Breast epithelium (tissue), 4 donors: Measurements from ENCODE around the gene IGF2BP2. TPM values are rescaled to one million over a fixed set of nuclear protein-coding genes. Genes with fewer than 3 reads are reported as not detected.

Experiments used
- DNase-seq, 2 donors: peaks; one replicate each; pipeline ENCODE4 v3.0.0-alpha.2; 2019; ENCODE audit warnings: low spot score in 2 of 2
- H3K27ac ChIP-seq, 2 donors: fragments of 200-600 bp; sonication (generic) in 1 of 2; one replicate each; pipeline ENCODE4 v1.5.1; 2016 to 2019; ENCODE audit warnings: mild to moderate bottlenecking in 1 of 2
- H3K27me3 ChIP-seq, 2 donors: fragments of 200-600 bp; sonication (generic) in 1 of 2; one replicate each; pipeline versions ENCODE4 v1.5.1 to v1.6.0; 2017 to 2019; ENCODE audit warnings: control low read depth in 1 of 2, mild to moderate bottlenecking in 1 of 2
- H3K36me3 ChIP-seq: fragments of 200-600 bp; one replicate; pipeline ENCODE4 v1.5.1; 2019
- H3K4me1 ChIP-seq, 2 donors: fragments of 200-600 bp; sonication (generic); one replicate each; pipeline ENCODE4 v1.5.1; 2016 to 2019; ENCODE audit warnings: control low read depth in 1 of 2
- H3K4me3 ChIP-seq, 3 donors: fragments of 200-600 bp; sonication (generic); 1 replicate in 2 of 3; 2 replicates in 1 of 3; pipeline ENCODE4 v1.5.1; 2016 to 2019; ENCODE audit warnings: mild to moderate bottlenecking in 3 of 3, moderate library complexity in 2 of 3
- H3K9me3 ChIP-seq, 2 donors: fragments of 200-600 bp; sonication (generic) in 1 of 2; one replicate each; pipeline ENCODE4 v1.5.1; 2016 to 2019; ENCODE audit warnings: control low read depth in 1 of 2
- POLR2A ChIP-seq: fragments of 450-650 bp; IDR thresholded peaks from one replicate; pipeline ENCODE4 v1.6.1; 2016; ENCODE audit warnings: antibody characterized with exemption, mild to moderate bottlenecking, moderate library complexity
- POLR2AphosphoS5 ChIP-seq, 3 donors: sonication (generic); formaldehyde crosslinking; IDR thresholded peaks; one replicate each; pipeline ENCODE4 v1.6.1; 2017; ENCODE audit warnings: antibody characterized with exemption in 3 of 3
- intact Hi-C: fragments of 100-400 bp; cut with DNase I; formaldehyde crosslinking; loops from one replicate; pipeline ENCODE4 v1.15.1; 2023; ENCODE audit warnings: low total_unique reads
- total RNA-seq, 3 donors: library from RNA; depleted of rRNA; stranded (reverse); fragments of >200 nt; gene quantifications; one replicate each; pipeline ENCODE4 v1.1.0, GENCODE V29; 2016
- TF ChIP-seq, protein P1 (sequence below), 3 donors: fragments of 450-650 bp; IDR thresholded peaks; one replicate each; pipeline ENCODE4 v1.5.1; 2016 to 2017; ENCODE audit warnings: antibody characterized with exemption in 3 of 3, mild to moderate bottlenecking in 3 of 3, moderate library complexity in 3 of 3

Gene IGF2BP2
- total RNA-seq, 3 donors from 2014 or later, result 4.9 to 27.5 (median 23.8) TPM

DNA sequence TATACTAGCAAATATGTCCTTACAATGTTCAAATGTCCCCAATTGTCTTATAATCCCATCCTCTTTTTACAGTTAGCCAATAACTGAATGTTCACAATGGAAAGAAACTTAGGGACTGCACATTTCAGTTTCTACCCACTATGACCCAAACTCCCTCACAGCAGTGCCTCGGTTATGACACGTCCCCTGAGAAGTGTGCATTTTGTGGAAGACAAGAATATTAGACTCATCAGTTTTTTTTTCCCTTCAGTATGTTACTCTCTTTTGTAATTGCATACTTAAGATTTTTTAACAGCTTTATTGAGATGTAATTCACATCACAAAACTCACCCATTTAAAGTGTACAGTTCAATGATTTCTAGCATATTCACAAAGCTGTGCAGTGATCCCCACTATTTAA, 64.8 kb downstream of the IGF2BP2 start:
- TF ChIP-seq POLR2A, result no peak
- TF ChIP-seq, protein P1, sequence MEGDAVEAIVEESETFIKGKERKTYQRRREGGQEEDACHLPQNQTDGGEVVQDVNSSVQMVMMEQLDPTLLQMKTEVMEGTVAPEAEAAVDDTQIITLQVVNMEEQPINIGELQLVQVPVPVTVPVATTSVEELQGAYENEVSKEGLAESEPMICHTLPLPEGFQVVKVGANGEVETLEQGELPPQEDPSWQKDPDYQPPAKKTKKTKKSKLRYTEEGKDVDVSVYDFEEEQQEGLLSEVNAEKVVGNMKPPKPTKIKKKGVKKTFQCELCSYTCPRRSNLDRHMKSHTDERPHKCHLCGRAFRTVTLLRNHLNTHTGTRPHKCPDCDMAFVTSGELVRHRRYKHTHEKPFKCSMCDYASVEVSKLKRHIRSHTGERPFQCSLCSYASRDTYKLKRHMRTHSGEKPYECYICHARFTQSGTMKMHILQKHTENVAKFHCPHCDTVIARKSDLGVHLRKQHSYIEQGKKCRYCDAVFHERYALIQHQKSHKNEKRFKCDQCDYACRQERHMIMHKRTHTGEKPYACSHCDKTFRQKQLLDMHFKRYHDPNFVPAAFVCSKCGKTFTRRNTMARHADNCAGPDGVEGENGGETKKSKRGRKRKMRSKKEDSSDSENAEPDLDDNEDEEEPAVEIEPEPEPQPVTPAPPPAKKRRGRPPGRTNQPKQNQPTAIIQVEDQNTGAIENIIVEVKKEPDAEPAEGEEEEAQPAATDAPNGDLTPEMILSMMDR (IDR thresholded peaks at IDR 0.05), result no peak
- no peak for TF ChIP-seq POLR2AphosphoS5 (IDR thresholded peaks at IDR 0.05)
- peak overlapping the region in 1 of 2 donors; percentile 14 for H3K27ac ChIP-seq
- H3K36me3 ChIP-seq, result no peaks in the 10 kb centered on the region
- H3K4me1 ChIP-seq, result no peaks in the 10 kb centered on the region
- intact Hi-C loops, result no loop called here
- DNase-seq, result no peak
- H3K27me3 ChIP-seq, result no peaks in the 10 kb centered on the region
- peak overlapping the region; percentile 2 to 43 (median 23) for H3K4me3 ChIP-seq
- peaks cover 0 to 4% of the 10 kb centered on the region in 2 donors for H3K9me3 ChIP-seq

DNA sequence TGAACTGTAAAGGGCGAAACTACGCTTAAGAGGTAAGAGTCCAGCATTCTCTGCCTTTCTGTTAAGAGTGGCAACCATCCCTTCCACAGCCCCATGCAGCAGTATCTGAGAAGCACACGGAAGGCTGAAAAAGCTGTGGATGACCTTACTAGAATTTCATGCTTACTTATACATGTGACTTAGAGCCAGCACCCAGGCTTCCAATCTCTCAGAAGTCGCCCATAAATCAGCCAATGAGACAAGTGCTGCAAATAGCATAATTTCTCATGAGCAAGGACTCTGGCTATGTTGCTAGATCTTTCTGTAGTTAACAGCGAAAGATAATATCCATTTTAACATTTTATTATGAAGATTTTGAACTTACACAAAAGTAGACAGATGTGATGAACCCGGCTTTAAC, 65.3 kb downstream of the IGF2BP2 start:
- no peak overlapping the region for H3K4me3 ChIP-seq
- peak overlapping the region; percentile 74 to 82 for H3K27ac ChIP-seq
- intact Hi-C loops, result no loop called here
- H3K9me3 ChIP-seq, result peaks cover 0 to 6% of the 10 kb centered on the region in 2 donors
- no peak for DNase-seq
- no peaks in the 10 kb centered on the region for H3K4me1 ChIP-seq
- no peaks in the 10 kb centered on the region for H3K36me3 ChIP-seq
- TF ChIP-seq POLR2AphosphoS5 (IDR thresholded peaks at IDR 0.05) (no peak), POLR2A (no peak)
- TF ChIP-seq, protein P1 (IDR thresholded peaks at IDR 0.05), result no peak
- H3K27me3 ChIP-seq, result no peaks in the 10 kb centered on the region

DNA sequence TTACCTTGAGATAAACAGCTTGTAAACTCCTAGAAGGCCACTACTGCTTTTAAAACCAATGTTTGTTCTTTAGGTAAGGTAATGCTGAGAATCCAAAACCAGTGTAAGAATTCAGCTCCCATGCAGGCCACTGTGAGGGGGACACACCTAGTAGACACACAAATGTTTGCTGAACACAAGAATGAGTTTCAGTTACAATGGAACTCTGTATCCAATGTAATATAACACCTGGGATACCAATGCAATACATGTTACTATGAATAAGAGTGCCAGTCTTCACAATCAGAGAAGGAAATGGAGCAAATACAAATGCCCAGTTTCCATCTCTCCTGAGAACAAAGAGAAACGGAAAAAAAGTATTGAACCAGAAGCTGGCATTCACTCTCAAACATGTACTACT, 65.9 kb downstream of the IGF2BP2 start:
- intact Hi-C loops, result no loop called here
- Histone ChIP-seq H3K9me3 (peaks cover 0 to 6% of the 10 kb centered on the region in 2 donors), H3K27ac (peak overlapping the region; percentile 74 to 82), H3K36me3 (no peaks in the 10 kb centered on the region), H3K4me1 (no peaks in the 10 kb centered on the region), H3K4me3 (no peak overlapping the region), H3K27me3 (no peaks in the 10 kb centered on the region)
- TF ChIP-seq POLR2A, result no peak
- TF ChIP-seq POLR2AphosphoS5 (IDR thresholded peaks at IDR 0.05), result no peak
- TF ChIP-seq, protein P1 (IDR thresholded peaks at IDR 0.05), result no peak
- DNase-seq, result no peak

DNA sequence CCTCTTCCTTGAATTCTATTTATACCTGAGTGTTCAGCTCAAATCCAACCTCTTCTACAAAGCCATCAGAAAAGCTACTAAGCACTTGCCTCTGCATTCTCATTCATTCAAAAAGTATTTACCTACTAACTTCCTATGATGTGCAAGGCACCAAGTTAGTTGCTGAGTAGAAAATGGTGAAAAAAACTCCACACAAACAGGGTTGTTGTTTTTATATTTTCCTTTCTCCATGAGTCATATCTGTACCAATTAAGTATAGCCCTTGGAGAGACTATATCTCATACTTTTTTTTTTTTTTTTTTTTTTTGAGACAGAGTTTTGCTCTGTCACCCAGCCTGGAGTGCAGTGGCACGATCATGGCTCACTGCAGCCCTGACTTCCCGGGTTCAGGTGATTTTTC, 67.7 kb downstream of the IGF2BP2 start:
- peaks cover 0 to 6% of the 10 kb centered on the region in 2 donors for H3K9me3 ChIP-seq
- intact Hi-C loops, result no loop called here
- no peak overlapping the region for H3K4me3 ChIP-seq
- no peaks in the 10 kb centered on the region for H3K4me1 ChIP-seq
- no peak overlapping the region for H3K27ac ChIP-seq
- H3K27me3 ChIP-seq, result no peaks in the 10 kb centered on the region
- no peak for DNase-seq
- H3K36me3 ChIP-seq, result no peaks in the 10 kb centered on the region
- TF ChIP-seq, protein P1 (IDR thresholded peaks at IDR 0.05), result no peak
- TF ChIP-seq POLR2AphosphoS5 (IDR thresholded peaks at IDR 0.05), result no peak

GRCh38 chr3:185756477-185756876, 68.4 kb downstream of the IGF2BP2 start:
- peaks cover 0 to 6% of the 10 kb centered on the region in 2 donors for H3K9me3 ChIP-seq
- no peaks in the 10 kb centered on the region for H3K36me3 ChIP-seq
- intact Hi-C loops, result no loop called here
- H3K27me3 ChIP-seq, result no peaks in the 10 kb centered on the region
- no peak overlapping the region for H3K27ac ChIP-seq
- TF ChIP-seq, protein P1 (IDR thresholded peaks at IDR 0.05), result no peak
- TF ChIP-seq POLR2AphosphoS5 (IDR thresholded peaks at IDR 0.05) (no peak), POLR2A (no peak)
- H3K4me1 ChIP-seq, result no peaks in the 10 kb centered on the region
- DNase-seq, result no peak
- H3K4me3 ChIP-seq, result no peak overlapping the region
